Measurements from ENCODE around the gene TENT5A. TPM values are rescaled to one million over a fixed set of nuclear protein-coding genes. Genes with fewer than 3 reads are reported as not detected.

The TENT5A gene
- total RNA-seq, 1 experiment from 2014 or later, result 5.6 TPM

- TF ChIP-seq EZH2phosphoT487 (IDR thresholded peaks at IDR 0.05; ENCODE audit: borderline replicate concordance, low read length) (no peak), EZH2 (IDR thresholded peaks at IDR 0.05; ENCODE audit: low read length, unreplicated experiment) (no peak), CTCF (conservative IDR thresholded peaks at IDR 0.05; ENCODE audit: low read depth, low read length) (no peak)
- no TSS peak for BruUV-seq (replicated peaks)
- ChIA-PET POLR2A (ENCODE audit: unreplicated experiment) (no interaction called here), CTCF (no interaction called here)
- H3K79me2 ChIP-seq (ENCODE audit: low read length), result no peaks in the 10 kb centered on the region
- H3K9ac ChIP-seq (ENCODE audit: low read length), result no peak overlapping the region
- no peak overlapping the region for H3K4me3 ChIP-seq (ENCODE audit: low read length)
- 0 out of 2 replicates have a peak overlapping the region, but pooled peaks have one; percentile 14 for H3K4me2 ChIP-seq (ENCODE audit: low read length)
- H3K27ac ChIP-seq (ENCODE audit: low read length), result no peak overlapping the region
- H3F3A ChIP-seq (ENCODE audit: low read length, unreplicated experiment), result no peaks in the 10 kb centered on the region
- no peak overlapping the region for H2AFZ ChIP-seq (ENCODE audit: low read length)
- intact Hi-C loops (cut with micrococcal nuclease), result no loop called here
- H3K4me1 ChIP-seq (ENCODE audit: insufficient read depth, low read length), result peaks cover 15% of the 10 kb centered on the region
- H4K20me1 ChIP-seq (ENCODE audit: low read length), result no peaks in the 10 kb centered on the region
- no peaks in the 10 kb centered on the region for H3K27me3 ChIP-seq (ENCODE audit: low read length)
- H3K9me3 ChIP-seq (ENCODE audit: low read length), result no peaks in the 10 kb centered on the region
- H3K9me2 ChIP-seq (replicated peaks; ENCODE audit: low read length), result no peaks in the 10 kb centered on the region
- peak; percentile 51 for DNase-seq
- no peaks in the 10 kb centered on the region for H3K36me3 ChIP-seq (ENCODE audit: low read depth, low read length)
- peak; percentile 37 for ATAC-seq
Measured at GRCh38 chr6:81696524-81696923, 56.0 kb downstream of the TENT5A start.

Measured in PC-3 (cell line).